Amniotic stem cell (primary cell): ENCODE results near the gene DST.

ENCODE experiments used
- DNase-seq: peaks from one replicate; lab custom pipeline; 2025; lab: John Stamatoyannopoulos, UW

DST gene

GRCh38 chr6:56433119-56433518 lies 209.6 kb downstream of the DST start:
- no peak for DNase-seq

- no peak for DNase-seq
Observed at GRCh38 chr6:56432194-56432593, 210.5 kb downstream of the DST start.

GRCh38 chr6:56430629-56431600 lies 211.8 kb downstream of the DST start:
- no peak for DNase-seq

GRCh38 chr6:56424542-56425083 lies 218.1 kb downstream of the DST start:
- no peak for DNase-seq

GRCh38 chr6:56424064-56424463 lies 218.6 kb downstream of the DST start:
- no peak for DNase-seq

GRCh38 chr6:56420296-56420695 lies 222.4 kb downstream of the DST start:
- DNase-seq: no peak

- DNase-seq: no peak
Observed at GRCh38 chr6:56419191-56419590, 223.5 kb downstream of the DST start.

GRCh38 chr6:56417823-56418222 lies 224.9 kb downstream of the DST start:
- no peak for DNase-seq

GRCh38 chr6:56416247-56416646 lies 226.4 kb downstream of the DST start:
- DNase-seq: no peak

GRCh38 chr6:56408976-56409375 lies 233.7 kb downstream of the DST start:
- no peak for DNase-seq
